Fibroblast of villous mesenchyme (primary cell): Measurements from ENCODE around the gene MALAT1. TPM values are rescaled to one million over a fixed set of nuclear protein-coding genes. Genes with fewer than 3 reads are reported as not detected.

ENCODE experiments used
- DNase-seq: peaks from one replicate; pipeline ENCODE4 v3.0.0-alpha.2; 2010; ENCODE audit warnings: low read depth
- H3K4me3 ChIP-seq: 2 replicates; pipeline ENCODE4 v1.5.1; 2011; ENCODE audit warnings: low read depth, mild to moderate bottlenecking, low read length
- CTCF ChIP-seq: IDR thresholded peaks from 2 replicates; pipeline ENCODE4 v1.5.1; 2012; ENCODE audit warnings: low read depth, mild to moderate bottlenecking, low read length; ENCODE audit not compliant: insufficient read depth
- total RNA-seq: library from RNA; depleted of rRNA; stranded (reverse); fragments of >200 nt; gene quantifications from 2 replicates; pipeline ENCODE4 v1.2.3, GENCODE V29; 2012

Gene MALAT1
- total RNA-seq, 1 donor: 16,563 TPM

- no peak for TF ChIP-seq CTCF
- peak; percentile 47 for DNase-seq
Measured at GRCh38 chr11:65537620-65538231, 38.9 kb downstream of the MALAT1 start.

GRCh38 chr11:65538232-65538914 lies 39.5 kb downstream of the MALAT1 start:
- H3K4me3 ChIP-seq: no peak overlapping the region
- DNase-seq: no peak
- no peak for TF ChIP-seq CTCF

More at GRCh38 chr11:65537620-65538231, 38.9 kb downstream of the MALAT1 start:
- H3K4me3 ChIP-seq: no peak overlapping the region

- no peak overlapping the region for H3K4me3 ChIP-seq
- no peak for TF ChIP-seq CTCF
- DNase-seq: no peak
Measured at GRCh38 chr11:65538915-65539743, 40.3 kb downstream of the MALAT1 start.

GRCh38 chr11:65539744-65540289 lies 41.0 kb downstream of the MALAT1 start:
- TF ChIP-seq CTCF: no peak

GRCh38 chr11:65540290-65541092 lies 41.6 kb downstream of the MALAT1 start:
- TF ChIP-seq CTCF: peak; percentile 72
- peak overlapping the region; percentile 57 for H3K4me3 ChIP-seq
- peak; percentile 88 for DNase-seq

More at GRCh38 chr11:65539744-65540289, 41.0 kb downstream of the MALAT1 start:
- peak overlapping the region; percentile 57 for H3K4me3 ChIP-seq
- no peak for DNase-seq
